Subcutaneous adipose tissue (tissue), 4 donors: ENCODE data around the gene EPHA4. TPM values are rescaled to one million over a fixed set of nuclear protein-coding genes. Genes with fewer than 3 reads are reported as not detected.

Experiments
- CTCF ChIP-seq: fragments of 450-650 bp; IDR thresholded peaks from one replicate; pipeline ENCODE4 v1.5.1; 2016; ENCODE audit warnings: low read depth, mild to moderate bottlenecking, control low read depth, antibody characterized with exemption, moderate library complexity
- total RNA-seq, 4 donors: library from RNA; depleted of rRNA; stranded (reverse); fragments of >200 nt; gene quantifications; one replicate each; pipeline ENCODE4 v1.1.0, GENCODE V29; 2016

EPHA4 gene
- 10 to 100 TPM; 30.3 to 52.0 (median 39.4) TPM for total RNA-seq

- no peak for TF ChIP-seq CTCF
Observed at GRCh38 chr2:221572219-221572820, at the start of gene EPHA4. EPHA4 (minus strand) TSS chr2:221572304; CDS start chr2:221572248, 56 bp downstream.

GRCh38 chr2:221618007-221618406 is 45.9 kb upstream of the EPHA4 start:
- TF ChIP-seq CTCF: no peak

GRCh38 chr2:221616561-221616960 is 44.5 kb upstream of the EPHA4 start:
- no peak for TF ChIP-seq CTCF

- no peak for TF ChIP-seq CTCF
Observed at GRCh38 chr2:221614274-221614673, 42.2 kb upstream of the EPHA4 start.

- no peak for TF ChIP-seq CTCF
Observed at GRCh38 chr2:221612800-221613199, 40.7 kb upstream of the EPHA4 start.

DNA sequence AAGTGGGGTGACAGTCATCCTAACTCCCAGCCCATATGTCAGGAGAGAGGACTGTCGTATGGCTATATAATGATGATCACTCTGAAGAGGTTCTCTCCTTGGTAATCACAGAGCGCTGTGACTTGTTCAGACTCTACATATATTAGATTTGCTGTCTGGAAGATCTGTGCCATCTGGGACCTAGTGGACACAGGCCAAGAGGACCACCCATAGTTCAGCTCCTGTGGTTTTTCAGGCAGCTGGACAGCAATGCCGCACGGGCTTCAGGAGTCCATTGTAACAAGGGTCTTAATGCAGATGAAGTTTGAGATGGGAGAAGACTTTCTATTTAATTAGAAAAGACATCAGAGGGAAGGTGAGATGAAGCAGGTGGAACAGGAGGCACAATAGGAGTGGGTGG is 40.1 kb upstream of the EPHA4 start:
- no peak for TF ChIP-seq CTCF

GRCh38 chr2:221610675-221611074 is 38.6 kb upstream of the EPHA4 start:
- TF ChIP-seq CTCF: no peak
